Smooth muscle cell (in vitro differentiated cells): Measurements from ENCODE around the gene PACS2. TPM values are rescaled to one million over a fixed set of nuclear protein-coding genes. Genes with fewer than 3 reads are reported as not detected.

Source experiments
- DNase-seq: peaks from one replicate; lab custom pipeline; 2025; ENCODE audit not compliant: unreplicated experiment; lab: John Stamatoyannopoulos, UW
- H2AFZ ChIP-seq: fragments of 200-600 bp; sonication (generic); 2 replicates; pipeline ENCODE4 v1.6.0; 2016; ENCODE audit warnings: antibody characterized with exemption, low read depth, mild to moderate bottlenecking
- H3F3A ChIP-seq: fragments of 200-600 bp; sonication (generic); 2 replicates; pipeline ENCODE4 v1.6.0; 2017; ENCODE audit warnings: antibody characterized with exemption, low read depth
- H3K27ac ChIP-seq: fragments of 200-600 bp; sonication (generic); 2 replicates; pipeline ENCODE4 v1.5.1; 2016; ENCODE audit warnings: low read depth, mild to moderate bottlenecking
- H3K27me3 ChIP-seq: fragments of 200-600 bp; sonication (generic); 2 replicates; pipeline ENCODE4 v1.6.1; 2016; ENCODE audit warnings: low read depth, mild to moderate bottlenecking
- H3K36me3 ChIP-seq: fragments of 200-600 bp; sonication (generic); 2 replicates; pipeline ENCODE4 v1.5.1; 2016; ENCODE audit warnings: low read depth
- H3K4me1 ChIP-seq: fragments of 200-600 bp; sonication (generic); 2 replicates; pipeline ENCODE4 v1.5.1; 2016; ENCODE audit warnings: low read depth
- H3K4me2 ChIP-seq: fragments of 200-600 bp; sonication (generic); 2 replicates; pipeline ENCODE4 v1.6.0; 2016; ENCODE audit warnings: mild to moderate bottlenecking
- H3K4me3 ChIP-seq: fragments of 200-600 bp; sonication (generic); 2 replicates; pipeline ENCODE4 v1.5.1; 2016; ENCODE audit warnings: mild to moderate bottlenecking
- H3K79me2 ChIP-seq: fragments of 200-600 bp; sonication (generic); 2 replicates; pipeline ENCODE4 v1.6.0; 2016; ENCODE audit warnings: low read depth, mild to moderate bottlenecking
- H3K9ac ChIP-seq: fragments of 200-600 bp; sonication (generic); 2 replicates; pipeline ENCODE4 v1.6.0; 2016; ENCODE audit warnings: low read depth
- H3K9me3 ChIP-seq: fragments of 200-600 bp; sonication (generic); replicated peaks from 2 replicates; pipeline ENCODE4 v1.5.1; 2016; ENCODE audit warnings: low read depth
- H4K20me1 ChIP-seq: fragments of 200-600 bp; sonication (generic); 2 replicates; pipeline ENCODE4 v1.6.0; 2016; ENCODE audit warnings: low read depth
- WGBS: methylation state at CpG from one replicate; pipeline ENCODE4 v1.1.7; 2016; ENCODE audit warnings: low lambda C conversion rate; 5-methylcytosine and 5-hydroxymethylcytosine counted together
- polyA plus RNA-seq: library from polyadenylated mRNA; unstranded; fragments of >200 nt; fragmentation: Nextera tagmentation; extraction: Ambion mirVana; gene quantifications from 2 replicates; pipeline ENCODE4 v1.2.1, GENCODE V29; 2016
- total RNA-seq: library from RNA; depleted of rRNA; stranded (reverse); fragments of >200 nt; gene quantifications from 2 replicates; pipeline ENCODE4 v1.2.3, GENCODE V29; 2014
- TF ChIP-seq, protein P1 (sequence below): fragments of 200-600 bp; sonication (generic); IDR thresholded peaks from 2 replicates; pipeline ENCODE4 v1.5.1; 2017; ENCODE audit warnings: borderline replicate concordance, mild to moderate bottlenecking, antibody characterized with exemption; ENCODE audit not compliant: insufficient read depth, poor library complexity, severe bottlenecking

PACS2 gene
- total and polyA plus RNA-seq, 2 experiments from 2014 or later, result 36.9 to 49.1 TPM

DNA sequence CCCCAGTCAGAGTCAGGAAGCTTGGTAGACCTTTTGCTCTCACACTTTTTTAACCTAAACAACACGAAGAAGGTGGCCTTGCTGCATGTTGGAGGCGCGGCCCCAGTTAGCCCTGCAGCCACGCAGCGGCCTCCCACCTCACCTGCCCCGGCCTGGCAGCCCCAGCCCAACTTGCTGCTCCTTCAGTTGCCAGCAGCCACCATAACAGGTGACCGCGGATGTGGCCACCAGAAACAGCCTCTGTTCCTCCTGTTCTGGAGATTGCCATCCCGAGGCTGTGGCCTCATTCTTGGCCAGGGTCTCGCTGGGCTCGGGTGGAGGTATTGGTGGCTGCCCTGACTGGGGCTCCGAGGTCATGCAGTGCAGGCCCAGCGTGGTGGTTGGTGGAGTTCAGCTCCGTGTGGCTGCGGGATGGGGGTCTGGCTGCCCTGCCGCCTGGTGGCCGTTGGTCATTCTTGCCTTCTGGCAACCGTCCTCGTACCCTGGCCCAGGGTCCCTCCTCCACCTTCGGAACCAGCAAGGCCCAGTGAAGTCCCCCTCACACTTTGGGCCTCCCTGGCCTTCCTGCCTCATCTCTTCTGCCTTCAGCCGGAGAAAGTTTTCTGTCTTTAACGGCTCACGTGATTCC, 63.1 kb downstream of the PACS2 start:
- Histone ChIP-seq H3K27me3 (no peaks in the 10 kb centered on the region), H3K4me2 (no peak overlapping the region), H3K27ac (no peak overlapping the region), H3K9me3 (no peaks in the 10 kb centered on the region), H3K79me2 (no peaks in the 10 kb centered on the region), H3K36me3 (no peaks in the 10 kb centered on the region), H4K20me1 (no peaks in the 10 kb centered on the region), H3F3A (no peaks in the 10 kb centered on the region), H3K9ac (no peak overlapping the region), H3K4me3 (no peak overlapping the region), H2AFZ (no peak overlapping the region), H3K4me1 (no peaks in the 10 kb centered on the region)
- TF ChIP-seq, protein P1, sequence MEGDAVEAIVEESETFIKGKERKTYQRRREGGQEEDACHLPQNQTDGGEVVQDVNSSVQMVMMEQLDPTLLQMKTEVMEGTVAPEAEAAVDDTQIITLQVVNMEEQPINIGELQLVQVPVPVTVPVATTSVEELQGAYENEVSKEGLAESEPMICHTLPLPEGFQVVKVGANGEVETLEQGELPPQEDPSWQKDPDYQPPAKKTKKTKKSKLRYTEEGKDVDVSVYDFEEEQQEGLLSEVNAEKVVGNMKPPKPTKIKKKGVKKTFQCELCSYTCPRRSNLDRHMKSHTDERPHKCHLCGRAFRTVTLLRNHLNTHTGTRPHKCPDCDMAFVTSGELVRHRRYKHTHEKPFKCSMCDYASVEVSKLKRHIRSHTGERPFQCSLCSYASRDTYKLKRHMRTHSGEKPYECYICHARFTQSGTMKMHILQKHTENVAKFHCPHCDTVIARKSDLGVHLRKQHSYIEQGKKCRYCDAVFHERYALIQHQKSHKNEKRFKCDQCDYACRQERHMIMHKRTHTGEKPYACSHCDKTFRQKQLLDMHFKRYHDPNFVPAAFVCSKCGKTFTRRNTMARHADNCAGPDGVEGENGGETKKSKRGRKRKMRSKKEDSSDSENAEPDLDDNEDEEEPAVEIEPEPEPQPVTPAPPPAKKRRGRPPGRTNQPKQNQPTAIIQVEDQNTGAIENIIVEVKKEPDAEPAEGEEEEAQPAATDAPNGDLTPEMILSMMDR, result no peak
- WGBS, result 92% methylated on average over 22 of the region's 23 CpGs
- DNase-seq, result no peak

DNA sequence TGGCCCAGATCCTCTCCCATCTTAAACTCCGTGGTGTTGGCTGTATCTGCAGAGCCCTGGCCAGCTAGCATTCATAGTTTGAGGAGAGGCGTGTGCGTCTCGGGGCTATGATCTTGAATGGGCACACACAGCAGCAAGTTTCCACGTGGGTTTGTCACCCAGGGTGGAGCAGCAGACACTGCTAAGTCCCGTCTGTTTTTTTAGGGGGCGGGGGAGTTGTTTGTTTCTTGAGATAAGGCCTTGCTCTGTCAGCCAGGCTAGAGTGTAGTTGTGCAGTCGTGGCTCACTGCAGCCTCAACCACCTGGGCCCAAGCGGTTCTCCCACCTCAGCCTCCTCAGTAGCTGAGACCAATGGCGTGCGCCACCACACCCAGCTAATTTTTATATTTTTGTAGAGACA, 63.7 kb downstream of the PACS2 start:
- H3K4me3 ChIP-seq, result no peak overlapping the region
- H3K79me2 ChIP-seq, result no peaks in the 10 kb centered on the region
- no peak for DNase-seq
- no peaks in the 10 kb centered on the region for H3K4me1 ChIP-seq
- no peaks in the 10 kb centered on the region for H3K36me3 ChIP-seq
- no peak overlapping the region for H3K9ac ChIP-seq
- no peaks in the 10 kb centered on the region for H4K20me1 ChIP-seq
- H3F3A ChIP-seq, result no peaks in the 10 kb centered on the region
- no peak overlapping the region for H3K4me2 ChIP-seq
- TF ChIP-seq, protein P1, result no peak
- H3K27ac ChIP-seq, result no peak overlapping the region
- H2AFZ ChIP-seq, result no peak overlapping the region
- WGBS, result 74% methylated on average over 11 of the region's 11 CpGs
- H3K9me3 ChIP-seq, result no peaks in the 10 kb centered on the region
- no peaks in the 10 kb centered on the region for H3K27me3 ChIP-seq

DNA sequence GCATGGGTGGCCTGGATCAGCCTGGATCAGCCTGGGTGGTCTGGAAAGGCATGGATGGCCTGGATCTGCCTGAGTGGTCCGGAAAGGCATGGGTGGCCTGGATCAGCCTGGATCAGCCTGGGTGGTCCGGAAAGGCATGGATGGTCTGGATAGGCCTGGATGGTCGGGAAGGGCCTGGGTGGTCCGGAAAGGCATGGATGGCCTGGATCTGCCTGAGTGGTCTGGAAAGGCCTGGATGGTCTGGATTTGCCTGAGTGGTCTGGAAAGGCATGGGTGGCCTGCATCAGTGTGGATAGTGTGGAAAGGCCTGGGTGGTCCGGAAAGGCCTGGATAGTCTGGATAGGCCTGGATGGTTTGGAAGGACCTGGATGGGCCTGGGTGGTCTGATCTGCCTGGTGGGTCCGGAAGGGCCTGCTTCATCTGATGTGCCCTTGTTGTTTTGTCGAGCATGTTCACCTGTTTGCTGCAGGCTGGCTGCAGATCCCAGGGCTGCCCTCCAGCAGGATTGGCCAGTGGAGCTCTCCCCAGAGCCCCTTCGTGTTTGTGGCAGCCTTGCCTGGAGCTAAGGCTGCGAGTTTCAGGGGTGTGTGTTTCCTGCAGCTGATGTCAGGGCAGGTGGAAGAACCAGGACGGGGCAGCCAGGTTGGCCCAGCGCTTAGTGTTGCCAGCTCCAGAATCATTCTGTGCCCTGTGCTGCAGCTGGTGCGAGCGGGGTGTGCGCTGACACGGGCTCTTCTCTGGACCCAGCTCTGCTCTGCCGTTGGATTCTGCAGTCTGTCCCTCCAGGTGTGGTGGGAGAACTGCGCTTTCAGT, 64.5 kb downstream of the PACS2 start:
- no peaks in the 10 kb centered on the region for H3K9me3 ChIP-seq
- TF ChIP-seq, protein P1, result no peak
- WGBS, result 97% methylated on average over 16 of the region's 17 CpGs
- no peak overlapping the region for H2AFZ ChIP-seq
- H3K79me2 ChIP-seq, result no peaks in the 10 kb centered on the region
- H3K4me2 ChIP-seq, result no peak overlapping the region
- no peaks in the 10 kb centered on the region for H3K36me3 ChIP-seq
- H3K27me3 ChIP-seq, result no peaks in the 10 kb centered on the region
- no peak overlapping the region for H3K4me3 ChIP-seq
- H4K20me1 ChIP-seq, result no peaks in the 10 kb centered on the region
- no peak overlapping the region for H3K27ac ChIP-seq
- DNase-seq, result no peak
- H3F3A ChIP-seq, result no peaks in the 10 kb centered on the region
- H3K9ac ChIP-seq, result no peak overlapping the region
- no peaks in the 10 kb centered on the region for H3K4me1 ChIP-seq

DNA sequence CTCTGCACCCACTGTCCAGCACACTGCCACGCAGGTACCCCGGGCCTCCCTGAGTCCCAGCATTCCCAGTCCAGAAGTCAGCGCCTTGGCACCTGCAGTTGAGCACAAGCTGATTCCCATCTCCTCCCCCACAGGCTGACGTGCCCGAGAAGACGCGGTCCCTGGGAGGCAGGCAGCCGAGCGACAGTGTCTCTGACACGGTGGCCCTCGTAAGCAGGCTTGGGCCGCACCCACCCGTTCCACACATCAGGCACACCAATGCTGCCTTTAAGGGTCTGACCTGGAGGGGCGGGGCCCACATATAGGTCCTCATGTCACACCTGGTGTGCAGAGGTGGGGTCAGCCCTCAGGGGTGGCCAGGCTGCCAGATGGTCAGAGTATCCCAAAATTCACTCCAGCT, 65.4 kb downstream of the PACS2 start:
- no peak overlapping the region for H3K27ac ChIP-seq
- no peaks in the 10 kb centered on the region for H3K36me3 ChIP-seq
- no peaks in the 10 kb centered on the region for H3K4me1 ChIP-seq
- H2AFZ ChIP-seq, result no peak overlapping the region
- H3F3A ChIP-seq, result no peaks in the 10 kb centered on the region
- no peaks in the 10 kb centered on the region for H3K27me3 ChIP-seq
- no peak overlapping the region for H3K4me3 ChIP-seq
- no peak overlapping the region for H3K4me2 ChIP-seq
- WGBS, result 96% methylated on average over 14 of the region's 14 CpGs
- no peaks in the 10 kb centered on the region for H4K20me1 ChIP-seq
- H3K9me3 ChIP-seq, result no peaks in the 10 kb centered on the region
- TF ChIP-seq, protein P1, result no peak
- DNase-seq, result no peak
- H3K79me2 ChIP-seq, result no peaks in the 10 kb centered on the region
- no peak overlapping the region for H3K9ac ChIP-seq
